NCI-H226 (cell line): Measurements from ENCODE around the gene HSPB2.
"Not testable (repeated sequence)": the region's sequence is repeated elsewhere in the genome, so short reads cannot be mapped to it uniquely, and the experiment has no call there.

ENCODE experiments used
- DNase-seq: peaks from one replicate; pipeline ENCODE4 v3.0.0-alpha.2; 2015

HSPB2 gene, protein sequence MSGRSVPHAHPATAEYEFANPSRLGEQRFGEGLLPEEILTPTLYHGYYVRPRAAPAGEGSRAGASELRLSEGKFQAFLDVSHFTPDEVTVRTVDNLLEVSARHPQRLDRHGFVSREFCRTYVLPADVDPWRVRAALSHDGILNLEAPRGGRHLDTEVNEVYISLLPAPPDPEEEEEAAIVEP

DNA sequence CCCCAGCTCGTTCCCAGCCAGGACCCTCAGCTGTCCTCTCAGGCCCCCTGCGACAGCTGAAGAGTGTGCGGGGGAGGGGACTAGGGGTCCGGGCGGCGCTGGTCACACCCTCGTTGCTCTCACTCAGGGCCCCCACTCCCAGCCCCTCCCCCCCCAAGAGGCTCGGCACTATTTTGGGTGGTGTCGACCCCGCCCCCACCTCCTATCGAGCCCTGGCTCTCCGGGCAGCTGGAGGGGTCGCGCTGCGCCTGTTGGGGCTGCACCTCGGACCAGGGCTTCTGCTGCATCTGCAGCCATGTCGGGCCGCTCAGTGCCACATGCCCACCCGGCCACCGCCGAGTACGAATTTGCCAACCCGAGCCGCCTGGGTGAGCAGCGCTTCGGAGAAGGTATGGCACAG is at the start of gene HSPB2:
HSPB2 (plus strand) TSS at position 200 of the 400 bp plus-strand sequence; CDS start at position 296, 96 bp downstream.
- no peak for DNase-seq

DNA sequence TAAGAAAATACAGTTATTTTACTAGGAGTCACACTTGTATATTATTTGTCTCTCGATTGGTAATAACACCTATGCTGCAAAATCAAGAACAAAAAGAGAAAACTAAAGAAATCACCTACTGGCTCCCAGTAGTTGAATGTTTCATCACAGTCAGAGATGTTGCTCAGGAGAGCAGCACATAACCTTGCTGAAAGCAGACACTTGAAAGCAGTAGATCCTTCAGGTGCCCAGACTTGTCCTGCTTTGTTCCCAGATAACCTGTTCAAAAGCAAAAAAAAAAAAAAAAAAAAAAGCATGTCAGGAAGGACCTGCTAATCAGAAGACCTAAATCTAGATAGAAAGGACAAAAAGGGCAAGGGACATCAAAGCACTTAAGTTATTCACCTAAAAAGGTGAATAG is 42.4 kb upstream of the HSPB2 start:
- DNase-seq: no peak

DNA sequence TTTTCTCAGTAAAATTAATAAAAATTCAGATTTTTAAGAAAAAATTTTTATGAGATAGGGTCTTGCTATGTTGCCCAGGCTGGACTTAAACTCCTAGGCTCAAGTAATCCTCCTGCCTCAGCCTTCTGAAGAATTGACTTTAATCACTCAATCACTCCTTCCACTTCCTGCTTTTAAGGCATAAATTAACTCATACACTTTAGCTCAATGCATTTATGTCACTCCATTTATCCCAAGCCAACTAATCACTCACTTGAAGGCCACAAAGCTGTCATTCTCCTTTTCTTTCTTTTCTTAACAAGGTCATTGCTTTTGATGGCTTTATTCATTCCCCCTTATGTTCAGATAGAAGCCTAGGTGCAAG is 42.0 kb upstream of the HSPB2 start:
- no peak for DNase-seq

DNA sequence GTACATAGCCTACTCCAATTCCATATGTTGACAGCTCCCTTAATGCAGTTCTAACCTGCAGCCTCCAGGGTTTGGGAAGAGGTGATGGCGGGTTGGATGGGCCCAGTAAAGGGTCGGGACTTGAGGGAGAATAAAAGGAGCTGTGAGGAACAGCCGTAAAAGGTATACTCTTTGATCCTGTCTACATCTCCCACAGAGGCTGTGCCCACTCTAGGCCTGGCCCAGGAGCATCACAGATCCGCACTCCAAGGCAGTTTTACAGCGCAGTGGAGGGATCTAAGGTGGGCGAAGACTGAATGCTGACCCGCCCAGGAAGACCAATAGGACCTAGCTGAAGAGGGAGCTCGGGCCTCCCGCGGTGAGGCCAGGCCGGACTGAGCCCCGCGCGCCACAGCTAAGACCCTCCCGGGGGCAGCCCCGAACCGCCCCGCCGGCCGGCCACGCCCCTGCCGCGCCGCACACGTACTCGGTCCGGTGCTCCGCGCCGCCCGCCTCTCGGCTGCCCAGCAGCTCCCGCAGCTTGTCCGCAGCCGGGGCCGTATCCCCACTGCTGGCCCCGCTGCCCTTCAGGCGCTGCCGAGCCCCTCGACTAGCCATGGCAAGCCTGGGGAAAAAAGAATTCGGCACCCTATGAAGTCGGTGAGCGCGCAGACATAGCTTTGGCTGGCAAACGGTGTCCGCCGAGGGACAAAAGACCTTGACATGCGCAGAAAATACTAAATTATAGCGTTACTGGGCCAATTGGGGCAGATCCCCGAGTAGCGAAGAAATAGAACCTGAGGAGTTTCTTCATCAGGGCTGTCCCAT is 41.4 kb upstream of the HSPB2 start, which contains the start of gene ALG9:
ALG9 (minus strand) TSS at position 696 of the 807 bp plus-strand sequence; CDS start at position 597, 99 bp downstream.
- peak; percentile 66 for DNase-seq

DNA sequence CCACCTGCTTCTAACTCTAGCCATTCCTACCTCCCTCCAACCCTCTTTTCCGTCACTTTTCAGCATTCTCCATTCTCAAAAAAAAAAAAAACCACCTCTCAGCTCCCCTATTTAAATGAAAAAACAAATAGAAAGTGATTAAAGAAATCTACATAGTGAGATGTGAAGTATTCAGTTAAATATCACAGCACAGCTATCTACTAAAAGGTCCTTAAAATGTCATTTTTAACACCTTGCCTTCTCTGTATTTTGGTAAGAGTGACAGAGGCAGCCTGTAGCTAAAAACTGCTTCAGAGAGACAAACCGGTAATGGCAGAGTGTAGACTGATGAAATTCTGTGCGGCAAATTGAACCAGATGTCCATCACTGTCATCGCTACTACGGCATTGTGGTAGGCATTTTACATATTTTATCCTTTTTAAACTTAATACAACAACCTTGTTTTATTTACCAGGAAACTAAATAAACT is 40.8 kb upstream of the HSPB2 start:
- DNase-seq: no peak

DNA sequence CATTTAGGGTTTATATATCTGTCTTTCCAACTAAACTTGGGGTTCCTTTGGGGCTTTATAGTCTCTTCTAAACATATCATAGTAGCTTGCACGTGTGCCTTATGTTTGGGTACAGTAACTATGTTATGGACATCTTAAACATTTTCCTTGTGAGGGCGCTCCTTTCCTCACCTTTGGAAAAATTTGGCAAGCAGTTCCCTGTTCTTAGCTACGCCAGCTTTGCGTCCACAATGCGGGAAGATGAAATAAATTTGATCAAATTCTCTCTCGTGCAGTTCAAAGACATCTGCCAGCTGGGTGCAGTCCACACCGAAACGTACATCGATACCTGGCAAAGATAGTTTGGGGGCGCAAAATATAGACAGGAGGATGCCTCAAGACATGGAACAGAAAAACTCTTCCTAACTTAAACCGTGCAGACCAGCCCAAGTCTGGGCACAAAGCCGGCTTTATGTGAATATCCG is 34.1 kb upstream of the HSPB2 start:
- no peak for DNase-seq

DNA sequence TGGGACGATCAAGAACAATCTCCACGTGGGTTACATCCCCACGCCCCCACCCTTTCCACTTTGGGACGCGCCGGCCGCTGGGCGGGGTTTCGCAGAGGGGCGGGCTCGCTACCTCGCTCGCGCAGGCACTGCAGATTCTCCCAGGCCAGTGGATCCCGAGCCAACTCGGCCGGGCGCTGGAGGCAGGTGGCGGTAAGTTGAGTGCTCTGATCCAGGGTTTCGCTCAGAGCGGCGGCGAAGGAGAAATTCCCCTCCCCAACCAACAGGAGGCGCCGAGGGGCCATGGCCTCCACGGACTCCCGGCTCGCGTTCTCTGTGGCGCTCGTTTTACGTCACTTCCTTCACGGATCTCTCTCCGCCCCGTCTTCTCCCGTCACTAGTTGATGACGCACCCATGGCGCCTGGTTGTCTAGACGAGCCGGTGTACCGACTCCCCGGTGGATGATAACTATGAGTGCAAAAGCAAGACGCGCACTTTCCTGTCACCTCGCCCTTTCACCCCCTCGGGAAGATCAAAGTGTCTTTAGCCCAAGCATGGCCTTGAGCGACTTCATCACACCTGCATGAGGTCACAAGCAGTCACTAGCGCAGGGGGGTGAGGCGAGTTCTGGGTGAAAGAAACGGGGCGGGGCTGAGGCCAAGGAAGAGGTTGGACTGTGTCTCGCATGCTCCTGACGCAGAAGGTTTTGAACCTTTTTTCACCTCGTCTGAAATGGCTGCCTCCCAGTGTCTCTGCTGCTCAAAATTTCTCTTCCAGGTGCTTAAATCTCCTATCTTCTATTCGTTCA is 33.5 kb upstream of the HSPB2 start, which contains the start of the genes CFAP68 and FDXACB1:
CFAP68 (plus strand) TSS at position 693 of the 788 bp plus-strand sequence; CDS start at position 713, 20 bp downstream.
FDXACB1 (minus strand) TSS at position 317 of the 788 bp plus-strand sequence; CDS start at position 284, 33 bp downstream.
- peak; percentile 94 for DNase-seq

DNA sequence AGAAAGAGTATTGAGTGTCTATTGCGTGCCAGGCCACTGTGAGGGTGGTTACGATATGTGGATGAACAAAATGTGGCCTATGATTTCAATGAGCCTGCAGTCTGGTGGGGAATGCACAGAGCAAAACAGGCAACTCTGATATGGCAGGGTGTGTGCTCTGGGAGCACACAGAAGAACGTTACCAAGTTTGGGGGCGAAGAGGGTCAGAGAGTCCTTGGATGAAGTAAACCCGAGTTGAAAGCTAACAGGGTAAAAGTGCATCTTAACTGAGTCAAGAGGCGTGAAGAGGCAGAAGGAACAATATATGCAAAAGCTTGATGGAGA is 32.9 kb upstream of the HSPB2 start:
- no peak for DNase-seq

DNA sequence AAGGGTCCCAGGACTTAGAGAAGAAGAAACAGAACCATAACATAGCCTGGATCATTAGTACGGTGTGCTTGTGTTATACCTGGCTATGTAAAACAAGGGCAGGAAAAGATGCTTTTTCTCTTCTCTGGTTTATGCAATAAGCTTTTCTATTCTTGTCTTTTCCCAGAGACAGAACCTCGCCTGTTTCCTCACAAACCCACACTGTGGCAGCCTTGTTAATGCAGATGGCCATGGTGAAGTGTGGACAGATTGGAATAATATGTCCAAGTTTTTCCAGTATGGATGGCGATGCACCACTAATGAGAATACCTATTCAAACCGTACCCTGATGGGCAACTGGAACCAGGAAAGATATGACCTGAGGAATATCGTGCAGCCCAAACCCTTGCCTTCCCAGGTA is 30.3 kb upstream of the HSPB2 start:
- no peak for DNase-seq

DNA sequence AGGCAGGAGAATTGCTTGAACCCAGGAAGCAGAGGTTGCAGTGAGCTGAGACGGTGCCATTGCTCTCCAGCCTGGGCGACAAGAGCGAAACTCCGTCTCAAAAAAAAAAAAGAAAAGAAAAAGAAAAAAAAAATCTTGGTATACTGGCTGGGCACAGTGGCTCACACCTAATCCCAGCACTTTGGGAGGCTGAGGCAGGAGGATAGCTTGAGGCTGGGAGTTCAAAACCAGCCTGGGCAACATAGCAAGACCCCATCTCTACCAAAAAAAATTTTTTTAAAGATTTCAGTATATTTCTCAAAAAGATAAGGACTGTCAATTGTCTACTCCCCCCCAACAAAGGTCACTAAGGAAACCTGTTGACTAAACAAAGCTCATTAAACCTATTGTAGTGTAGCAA is 27.5 kb upstream of the HSPB2 start:
- not testable (repeated sequence) for DNase-seq

DNA sequence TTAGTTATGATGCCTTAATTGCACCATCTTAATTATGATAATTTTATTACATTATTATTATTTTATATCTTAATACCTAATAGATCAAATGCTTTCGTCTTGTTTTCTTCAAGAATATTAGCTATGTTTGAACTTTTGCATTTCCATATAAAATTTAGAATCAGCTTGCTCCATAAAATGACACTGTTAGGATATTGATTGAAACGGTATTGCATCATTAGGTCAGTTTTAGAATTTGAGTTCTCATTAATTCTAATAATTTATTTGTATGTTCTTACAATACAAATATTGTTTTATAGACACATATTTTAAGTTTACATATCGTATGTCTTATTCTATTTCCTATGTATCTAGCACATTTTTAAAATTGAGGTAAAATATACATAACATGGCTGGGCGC is 26.5 kb upstream of the HSPB2 start:
- DNase-seq: no peak

DNA sequence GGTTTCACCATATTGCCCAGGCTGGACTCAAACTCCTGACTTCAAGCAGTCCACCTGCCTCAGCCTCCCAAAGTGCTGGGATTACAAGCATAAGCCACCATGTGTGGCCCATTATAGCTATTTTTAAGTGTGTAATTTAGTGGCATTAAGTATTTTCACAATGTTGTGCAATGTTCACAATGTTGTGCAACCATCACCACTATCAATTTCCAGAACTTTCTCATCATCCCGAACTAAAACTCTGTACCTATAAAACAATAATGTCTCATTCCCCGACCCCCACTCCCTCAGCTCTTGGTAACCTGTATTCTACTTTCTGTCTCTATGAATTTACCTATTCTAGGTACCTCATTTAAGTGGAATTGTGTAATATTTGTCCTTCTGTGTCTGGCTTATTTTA is 25.7 kb upstream of the HSPB2 start:
- DNase-seq: no peak

DNA sequence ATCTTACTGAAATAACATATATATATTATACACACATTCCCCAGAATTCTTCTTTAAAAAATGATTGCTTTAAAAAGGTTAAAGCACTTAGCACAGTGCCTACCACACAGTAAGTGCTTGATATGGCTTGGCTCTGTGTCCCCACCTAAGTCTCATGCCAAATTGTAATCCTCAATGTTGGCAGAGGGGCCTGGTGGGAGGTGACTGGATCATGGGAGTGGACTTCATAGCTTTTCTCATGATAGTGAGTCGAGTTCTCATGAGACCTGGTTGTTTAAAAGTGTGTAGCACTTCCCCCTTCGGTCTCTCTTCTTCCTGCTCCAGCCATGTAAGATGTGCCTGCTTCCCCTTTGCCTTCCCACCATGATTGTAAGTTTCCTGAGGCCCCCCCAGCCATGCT is 7.1 kb upstream of the HSPB2 start:
- no peak for DNase-seq

DNA sequence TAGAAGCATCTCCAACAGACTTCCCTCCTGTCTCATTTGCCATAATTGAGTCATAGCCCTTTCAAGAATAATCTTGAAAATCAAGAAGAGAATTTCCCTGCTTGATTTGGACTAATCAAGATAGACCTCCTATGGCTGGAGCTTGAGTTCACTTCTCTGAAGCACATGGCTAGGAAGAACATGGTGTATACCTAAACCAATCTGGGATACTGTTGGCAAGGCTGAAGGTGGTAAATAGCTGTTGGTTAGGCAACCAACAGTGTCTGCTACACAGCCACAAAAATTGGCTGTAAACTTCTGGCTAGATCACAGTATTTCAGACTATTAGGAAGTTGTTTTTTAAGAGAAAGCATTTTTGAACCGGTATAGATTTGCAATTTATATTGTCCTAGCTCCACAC is 5.9 kb upstream of the HSPB2 start:
- no peak for DNase-seq

DNA sequence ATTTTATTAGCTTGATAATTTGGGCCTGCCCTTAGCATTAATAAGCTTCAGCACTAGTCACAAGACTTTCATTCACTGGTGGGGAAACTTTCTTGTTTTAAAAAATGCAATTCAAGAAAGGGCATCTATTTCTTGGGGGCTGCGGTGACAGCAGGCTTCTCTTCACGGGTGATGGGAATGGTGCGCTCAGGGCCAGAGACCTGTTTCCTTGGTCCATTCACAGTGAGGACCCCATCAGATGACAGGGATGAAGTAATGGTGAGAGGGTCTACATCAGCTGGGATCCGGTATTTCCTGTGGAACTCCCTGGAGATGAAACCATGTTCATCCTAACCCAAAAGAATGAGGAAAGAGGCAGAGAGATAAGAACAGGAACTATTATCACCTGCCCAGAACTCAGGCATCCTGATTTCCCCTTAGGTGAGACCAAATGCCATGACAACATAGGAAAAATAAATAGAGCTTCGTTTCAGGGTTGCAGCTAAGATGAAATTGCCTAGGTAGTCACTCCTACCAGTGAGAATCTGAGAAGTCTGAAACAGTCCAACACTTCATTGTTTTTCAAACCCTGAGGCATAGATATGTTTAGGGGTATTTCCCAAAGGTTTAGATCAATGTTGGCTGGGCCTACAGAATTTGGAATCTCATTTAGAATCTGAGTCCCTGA is 3.8 kb upstream of the HSPB2 start:
- DNase-seq: no peak

DNA sequence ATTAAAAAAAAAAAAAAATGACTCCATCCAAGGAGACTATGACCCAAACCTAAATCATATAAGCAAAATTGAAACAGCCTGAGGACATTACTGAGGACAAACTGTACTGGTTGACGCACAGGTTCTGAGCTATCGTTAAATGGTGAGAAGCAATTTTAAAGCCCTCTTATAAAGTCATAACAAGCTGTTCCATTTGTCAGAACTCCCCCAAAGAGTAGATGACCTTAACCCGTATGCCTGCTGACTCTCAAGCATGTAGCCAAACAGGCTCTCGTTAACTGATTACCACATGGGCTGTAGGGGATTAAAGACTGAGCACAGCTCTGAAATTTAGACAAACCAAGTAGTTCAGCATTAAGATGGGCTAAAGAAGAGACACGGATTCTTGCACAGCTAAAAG is 3.2 kb upstream of the HSPB2 start:
- no peak for DNase-seq

DNA sequence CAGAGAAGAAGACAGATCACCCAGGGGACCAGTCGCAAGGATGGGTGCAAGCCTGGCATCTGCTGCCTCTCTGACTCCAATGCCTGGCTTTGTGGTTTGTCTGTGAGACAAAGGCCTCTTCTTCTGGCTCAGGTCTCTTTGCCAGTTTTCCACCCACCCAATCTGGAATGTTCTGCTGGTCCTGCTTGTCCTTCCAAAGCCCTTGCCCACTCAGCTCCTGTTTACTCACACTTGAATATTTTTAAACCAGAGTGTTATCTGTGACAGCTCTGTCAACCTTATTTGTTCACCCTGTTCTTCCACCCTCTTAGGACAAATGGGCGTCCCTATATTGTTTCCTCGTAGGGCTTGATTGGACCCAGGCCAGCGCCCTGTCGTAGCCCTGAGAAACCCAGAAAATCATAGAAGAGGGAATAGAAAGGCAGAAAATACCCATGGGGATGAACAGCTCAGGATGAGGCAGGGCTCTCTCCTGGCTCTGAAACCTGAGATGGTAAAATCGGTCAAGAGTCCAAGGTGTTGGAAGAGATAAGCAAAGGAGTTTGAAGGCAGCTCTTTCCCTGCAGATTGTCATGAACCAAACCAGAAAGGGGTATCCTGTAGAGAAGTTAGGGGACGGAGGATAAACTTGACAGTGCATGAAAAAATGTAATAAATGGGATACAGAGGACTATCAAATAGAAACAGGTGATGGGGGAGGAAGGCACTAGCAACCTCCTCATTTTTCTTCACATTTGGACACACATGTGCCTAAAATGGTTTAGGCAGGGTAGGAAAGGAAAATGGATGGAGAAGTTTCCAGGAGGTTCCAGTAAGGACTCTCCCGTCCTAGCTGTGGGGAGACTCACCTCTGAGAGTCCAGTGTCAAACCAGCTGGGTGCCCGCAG is 1.6 kb upstream of the HSPB2 start:
- no peak for DNase-seq

DNA sequence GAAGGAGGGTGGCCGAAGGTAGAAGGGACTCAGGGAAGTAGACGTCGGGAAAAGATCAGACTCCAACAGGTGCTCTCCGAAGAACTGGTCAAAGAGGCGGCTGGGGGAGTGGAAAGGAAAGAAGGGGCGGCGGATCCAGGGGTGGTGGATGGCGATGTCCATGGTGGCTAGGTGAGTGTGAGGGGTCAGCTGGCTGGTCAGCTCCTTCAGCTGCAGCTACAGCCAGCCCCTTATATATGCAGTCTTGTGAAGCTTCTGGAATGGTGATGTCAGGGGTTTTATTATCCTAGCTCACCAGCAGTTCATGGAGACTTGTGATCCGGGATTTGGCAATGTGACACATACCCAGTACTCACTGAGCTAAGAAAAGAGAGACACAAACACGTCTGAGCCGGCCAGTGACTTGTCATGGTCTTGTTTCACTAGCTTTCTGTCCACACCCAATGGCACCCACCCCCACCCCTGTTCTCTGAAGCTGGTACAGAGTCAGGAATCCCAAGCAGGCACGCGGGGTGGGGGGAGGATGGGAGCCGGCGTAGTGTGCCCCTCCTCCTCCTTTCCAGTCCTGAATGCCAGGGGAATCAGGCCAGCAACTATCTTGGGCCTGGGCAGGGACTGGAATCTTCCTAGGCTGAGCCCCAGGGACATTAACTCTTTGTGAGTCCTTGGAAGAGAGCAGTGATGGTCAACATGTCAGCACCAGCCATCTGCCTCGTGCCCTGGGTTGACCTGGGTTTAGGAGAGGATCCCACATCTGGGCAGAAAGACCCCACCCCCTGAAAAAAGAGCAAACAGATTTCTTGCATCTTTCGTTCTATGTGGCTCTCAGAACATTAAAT is 752 bp upstream of the HSPB2 start, which contains the start of gene CRYAB:
CRYAB (minus strand) TSS at position 208 of the 839 bp plus-strand sequence; CDS start at position 162, 46 bp downstream.
- DNase-seq: no peak

DNA sequence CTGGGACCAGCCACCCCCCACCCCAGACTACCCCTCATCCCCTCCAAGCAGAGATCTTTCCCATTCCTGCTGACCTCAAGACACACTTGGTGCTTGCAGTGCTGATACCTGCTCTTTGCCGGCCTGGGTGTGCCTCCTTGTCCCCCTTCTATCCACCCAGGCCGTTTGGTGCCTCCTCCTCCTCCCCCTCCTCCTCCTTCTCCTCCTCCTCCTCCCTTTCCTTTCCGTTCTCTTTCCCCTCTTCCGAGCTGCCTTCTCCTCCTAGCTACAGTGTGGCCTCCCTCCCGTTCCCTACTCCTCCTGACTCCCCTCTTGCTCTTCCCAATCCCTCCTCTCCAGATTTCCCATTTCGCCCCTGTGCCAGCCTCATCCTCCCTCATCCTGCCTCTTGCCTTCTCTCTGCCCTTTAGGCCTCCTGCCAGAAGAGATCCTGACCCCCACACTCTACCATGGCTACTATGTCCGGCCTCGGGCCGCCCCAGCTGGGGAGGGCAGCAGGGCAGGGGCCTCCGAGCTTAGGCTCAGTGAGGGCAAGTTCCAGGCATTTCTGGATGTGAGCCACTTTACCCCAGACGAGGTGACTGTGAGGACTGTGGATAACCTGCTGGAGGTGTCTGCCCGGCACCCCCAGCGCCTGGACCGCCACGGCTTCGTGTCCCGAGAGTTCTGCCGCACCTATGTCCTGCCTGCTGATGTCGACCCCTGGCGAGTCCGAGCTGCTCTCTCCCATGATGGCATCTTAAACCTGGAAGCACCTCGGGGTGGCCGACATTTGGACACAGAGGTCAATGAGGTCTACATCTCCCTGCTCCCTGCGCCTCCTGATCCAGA is 712 bp downstream of the HSPB2 start:
- no peak for DNase-seq

DNA sequence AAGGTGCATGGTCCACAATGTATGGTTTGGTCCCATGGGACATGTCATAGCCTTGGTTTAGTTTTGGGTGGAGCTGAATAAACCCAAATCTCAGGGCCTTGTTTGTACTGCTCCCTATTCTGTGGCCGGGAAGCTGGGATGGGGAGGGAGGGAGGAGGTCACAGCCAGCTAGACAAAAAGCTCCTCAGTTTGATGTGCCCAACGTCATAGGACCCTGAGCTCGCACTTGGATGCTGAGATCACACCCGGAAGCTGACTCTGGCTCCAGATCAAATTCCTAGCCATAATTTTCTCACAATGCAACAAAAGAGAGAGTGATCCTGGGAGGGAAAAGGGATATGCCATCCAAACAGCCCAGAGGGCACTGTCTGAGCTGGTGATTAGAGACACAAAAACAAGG is 1.5 kb downstream of the HSPB2 start:
- DNase-seq: no peak
